HepG2 (cell line): Measurements from ENCODE around the gene AXIN1. TPM values are rescaled to one million over a fixed set of nuclear protein-coding genes. Genes with fewer than 3 reads are reported as not detected.

ENCODE experiments used
- ARNT2 ChIP-seq: sonication (generic); formaldehyde crosslinking; IDR thresholded peaks from 2 replicates; pipeline ENCODE4 v1.8.0; 2022; ENCODE audit warnings: mild to moderate bottlenecking, low read depth, missing genetic modification reagents, moderate library complexity
- BHLHE40 ChIP-seq: IDR thresholded peaks from 2 replicates; pipeline ENCODE4 v1.6.1; 2011; ENCODE audit warnings: low read length, improper control_type of control experiment
- MATR3 ChIP-seq: sonication (generic); formaldehyde crosslinking; IDR thresholded peaks from 2 replicates; pipeline ENCODE4 v1.4.0; 2020; ENCODE audit warnings: missing genetic modification reagents
- RBM22 ChIP-seq: fragments of 200-400 bp; formaldehyde crosslinking; optimal IDR thresholded peaks from 2 replicates; pipeline ENCODE3; 2017; ENCODE audit warnings: mild to moderate bottlenecking, low read length, moderate library complexity
- SP1 ChIP-seq, 2 experiments: fragments of 450-650 bp in 1 of 2; sonication (generic) in 1 of 2; formaldehyde crosslinking in 1 of 2; IDR thresholded peaks; 2 replicates each; pipeline versions ENCODE4 v1.4.0 to v1.6.1; 2016 to 2020; ENCODE audit warnings: missing genetic modification reagents in 1 of 2
- XBP1 ChIP-seq: sonication (generic); formaldehyde crosslinking; IDR thresholded peaks from 2 replicates; pipeline ENCODE4 v1.5.0; 2020; ENCODE audit warnings: missing genetic modification reagents
- ZNF230 ChIP-seq: sonication (generic); formaldehyde crosslinking; IDR thresholded peaks from 2 replicates; pipeline ENCODE4 v1.4.0; 2020; ENCODE audit warnings: mild to moderate bottlenecking, missing genetic modification reagents
- ZNF496 ChIP-seq: sonication (generic); formaldehyde crosslinking; IDR thresholded peaks from 2 replicates; pipeline ENCODE4 v1.8.1; 2023; ENCODE audit warnings: mild to moderate bottlenecking, moderate library complexity, missing genetic modification reagents; ENCODE audit not compliant: insufficient replicate concordance
- ZNF619 ChIP-seq: sonication (generic); formaldehyde crosslinking; IDR thresholded peaks from 2 replicates; pipeline ENCODE4 v1.4.0; 2020; ENCODE audit warnings: mild to moderate bottlenecking, missing genetic modification reagents
- polyA plus RNA-seq, 8 experiments: library from polyadenylated mRNA; depleted of rRNA in 3 of 8; stranded (reverse) in 7 of 8; unstranded in 1 of 8; fragments of >200 nt; fragmentation: Illumina TruSeq in 4 of 8; extraction: Trizol in 4 of 8; gene quantifications; 2 replicates each; pipeline versions ENCODE4 v1.2.1 to v1.2.3, GENCODE V29; 2011 to 2016; ENCODE audit warnings: low read depth in 4 of 8, missing spikeins in 1 of 8, mixed read lengths in 1 of 8; ENCODE audit not compliant: insufficient read depth in 1 of 8
- total RNA-seq, 5 experiments: library from RNA; depleted of rRNA; stranded (reverse); fragments of >200 nt; fragmentation: Illumina TruSeq; extraction: Trizol; gene quantifications; 2 replicates each; pipeline ENCODE4 v1.2.3, GENCODE V29; 2016; ENCODE audit warnings: low read depth in 1 of 5
- TF ChIP-seq, protein P1 (sequence below): sonication (generic); formaldehyde crosslinking; conservative IDR thresholded peaks from 2 replicates; pipeline ENCODE4 v1.8.0; 2022; ENCODE audit warnings: mild to moderate bottlenecking, moderate library complexity, missing genetic modification reagents
- TF ChIP-seq, protein P2 (sequence below): sonication (generic); formaldehyde crosslinking; IDR thresholded peaks from 2 replicates; pipeline ENCODE4 v1.5.1; 2020; ENCODE audit warnings: mild to moderate bottlenecking, missing genetic modification reagents, moderate library complexity
- TF ChIP-seq, protein P3 (sequence below): sonication (generic); formaldehyde crosslinking; IDR thresholded peaks from 2 replicates; pipeline ENCODE4 v1.8.1; 2023; ENCODE audit warnings: mild to moderate bottlenecking, inconsistent platforms, moderate library complexity, missing genetic modification reagents, borderline replicate concordance
- TF ChIP-seq, protein P4 (sequence below): sonication (generic); formaldehyde crosslinking; IDR thresholded peaks from 2 replicates; pipeline ENCODE4 v1.4.0; 2020; ENCODE audit warnings: mild to moderate bottlenecking, missing genetic modification reagents

AXIN1 gene
- total and polyA plus RNA-seq, 2 of the 13 experiments (the other 11 are each of a cell fraction or from before 2014, with no cell fraction given), result 24.0 to 26.0 TPM

DNA sequence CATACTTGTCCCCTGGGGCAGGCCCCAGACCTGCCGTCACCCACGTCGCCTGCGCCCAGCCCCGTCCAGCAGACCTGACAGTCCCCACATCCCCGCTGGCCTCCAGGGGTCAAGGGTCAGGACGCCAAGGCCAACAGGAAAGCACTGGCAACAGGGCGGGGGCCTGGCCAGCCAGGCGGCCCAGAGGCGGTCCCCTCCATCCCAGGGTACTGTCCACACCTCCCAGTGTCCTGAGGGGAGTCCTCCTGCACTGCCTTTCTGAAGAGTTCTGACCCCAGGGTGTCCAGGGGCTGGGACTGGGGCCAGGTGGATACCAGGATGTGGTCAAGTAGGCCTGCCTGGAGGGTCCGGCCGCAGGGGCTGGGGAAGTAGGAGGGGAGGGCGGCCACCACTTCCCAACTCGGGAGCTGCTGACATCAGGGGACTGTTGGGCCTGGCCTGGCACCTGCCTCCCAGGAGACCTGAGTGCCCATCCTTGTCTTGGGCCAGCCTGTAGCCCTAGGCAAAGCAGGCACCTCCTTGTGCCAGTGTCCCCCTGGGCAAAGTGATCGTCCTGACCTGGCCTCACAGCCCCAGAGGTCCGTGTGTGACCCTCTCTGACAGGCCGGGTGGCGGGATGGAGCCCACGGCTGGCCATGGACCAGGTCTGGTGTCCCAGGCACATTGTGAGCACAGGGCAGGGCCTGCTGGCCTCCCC lies 6.7 kb upstream of the AXIN1 start (continued):
- TF ChIP-seq, protein P1, sequence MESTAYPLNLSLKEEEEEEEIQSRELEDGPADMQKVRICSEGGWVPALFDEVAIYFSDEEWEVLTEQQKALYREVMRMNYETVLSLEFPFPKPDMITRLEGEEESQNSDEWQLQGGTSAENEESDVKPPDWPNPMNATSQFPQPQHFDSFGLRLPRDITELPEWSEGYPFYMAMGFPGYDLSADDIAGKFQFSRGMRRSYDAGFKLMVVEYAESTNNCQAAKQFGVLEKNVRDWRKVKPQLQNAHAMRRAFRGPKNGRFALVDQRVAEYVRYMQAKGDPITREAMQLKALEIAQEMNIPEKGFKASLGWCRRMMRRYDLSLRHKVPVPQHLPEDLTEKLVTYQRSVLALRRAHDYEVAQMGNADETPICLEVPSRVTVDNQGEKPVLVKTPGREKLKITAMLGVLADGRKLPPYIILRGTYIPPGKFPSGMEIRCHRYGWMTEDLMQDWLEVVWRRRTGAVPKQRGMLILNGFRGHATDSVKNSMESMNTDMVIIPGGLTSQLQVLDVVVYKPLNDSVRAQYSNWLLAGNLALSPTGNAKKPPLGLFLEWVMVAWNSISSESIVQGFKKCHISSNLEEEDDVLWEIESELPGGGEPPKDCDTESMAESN (CRISPR knock-in tag), result no peak
- TF ChIP-seq XBP1 (CRISPR knock-in tag), result no peak
- no peak for TF ChIP-seq ZNF619 (CRISPR knock-in tag)
- TF ChIP-seq, protein P2, sequence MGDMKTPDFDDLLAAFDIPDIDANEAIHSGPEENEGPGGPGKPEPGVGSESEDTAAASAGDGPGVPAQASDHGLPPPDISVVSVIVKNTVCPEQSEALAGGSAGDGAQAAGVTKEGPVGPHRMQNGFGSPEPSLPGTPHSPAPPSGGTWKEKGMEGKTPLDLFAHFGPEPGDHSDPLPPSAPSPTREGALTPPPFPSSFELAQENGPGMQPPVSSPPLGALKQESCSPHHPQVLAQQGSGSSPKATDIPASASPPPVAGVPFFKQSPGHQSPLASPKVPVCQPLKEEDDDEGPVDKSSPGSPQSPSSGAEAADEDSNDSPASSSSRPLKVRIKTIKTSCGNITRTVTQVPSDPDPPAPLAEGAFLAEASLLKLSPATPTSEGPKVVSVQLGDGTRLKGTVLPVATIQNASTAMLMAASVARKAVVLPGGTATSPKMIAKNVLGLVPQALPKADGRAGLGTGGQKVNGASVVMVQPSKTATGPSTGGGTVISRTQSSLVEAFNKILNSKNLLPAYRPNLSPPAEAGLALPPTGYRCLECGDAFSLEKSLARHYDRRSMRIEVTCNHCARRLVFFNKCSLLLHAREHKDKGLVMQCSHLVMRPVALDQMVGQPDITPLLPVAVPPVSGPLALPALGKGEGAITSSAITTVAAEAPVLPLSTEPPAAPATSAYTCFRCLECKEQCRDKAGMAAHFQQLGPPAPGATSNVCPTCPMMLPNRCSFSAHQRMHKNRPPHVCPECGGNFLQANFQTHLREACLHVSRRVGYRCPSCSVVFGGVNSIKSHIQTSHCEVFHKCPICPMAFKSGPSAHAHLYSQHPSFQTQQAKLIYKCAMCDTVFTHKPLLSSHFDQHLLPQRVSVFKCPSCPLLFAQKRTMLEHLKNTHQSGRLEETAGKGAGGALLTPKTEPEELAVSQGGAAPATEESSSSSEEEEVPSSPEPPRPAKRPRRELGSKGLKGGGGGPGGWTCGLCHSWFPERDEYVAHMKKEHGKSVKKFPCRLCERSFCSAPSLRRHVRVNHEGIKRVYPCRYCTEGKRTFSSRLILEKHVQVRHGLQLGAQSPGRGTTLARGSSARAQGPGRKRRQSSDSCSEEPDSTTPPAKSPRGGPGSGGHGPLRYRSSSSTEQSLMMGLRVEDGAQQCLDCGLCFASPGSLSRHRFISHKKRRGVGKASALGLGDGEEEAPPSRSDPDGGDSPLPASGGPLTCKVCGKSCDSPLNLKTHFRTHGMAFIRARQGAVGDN (CRISPR knock-in tag), result peak; percentile 97
- TF ChIP-seq BHLHE40, result no peak
- no peak for TF ChIP-seq MATR3
- TF ChIP-seq ZNF230 (CRISPR knock-in tag), result no peak
- TF ChIP-seq RBM22, result no peak
- no peak for TF ChIP-seq ZNF496 (CRISPR knock-in tag)
- TF ChIP-seq ARNT2 (CRISPR knock-in tag), result peak; percentile 68; the same call in 1 of the 2 replicates
- TF ChIP-seq, protein P3, sequence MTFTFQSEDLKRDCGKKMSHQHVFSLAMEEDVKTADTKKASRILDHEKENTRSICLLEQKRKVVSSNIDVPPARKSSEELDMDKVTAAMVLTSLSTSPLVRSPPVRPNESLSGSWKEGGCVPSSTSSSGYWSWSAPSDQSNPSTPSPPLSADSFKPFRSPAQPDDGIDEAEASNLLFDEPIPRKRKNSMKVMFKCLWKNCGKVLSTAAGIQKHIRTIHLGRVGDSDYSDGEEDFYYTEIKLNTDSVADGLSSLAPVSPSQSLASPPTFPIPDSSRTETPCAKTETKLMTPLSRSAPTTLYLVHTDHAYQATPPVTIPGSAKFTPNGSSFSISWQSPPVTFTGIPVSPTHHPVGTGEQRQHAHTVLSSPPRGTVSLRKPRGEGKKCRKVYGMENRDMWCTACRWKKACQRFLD (CRISPR knock-in tag), result no peak
- no peak for TF ChIP-seq SP1 (IDR thresholded peaks at IDR 0.05)
- peak; percentile 43; the same call in 1 of the 2 replicates for TF ChIP-seq SP1 (CRISPR knock-in tag; IDR thresholded peaks at IDR 0.05)
- TF ChIP-seq, protein P4, sequence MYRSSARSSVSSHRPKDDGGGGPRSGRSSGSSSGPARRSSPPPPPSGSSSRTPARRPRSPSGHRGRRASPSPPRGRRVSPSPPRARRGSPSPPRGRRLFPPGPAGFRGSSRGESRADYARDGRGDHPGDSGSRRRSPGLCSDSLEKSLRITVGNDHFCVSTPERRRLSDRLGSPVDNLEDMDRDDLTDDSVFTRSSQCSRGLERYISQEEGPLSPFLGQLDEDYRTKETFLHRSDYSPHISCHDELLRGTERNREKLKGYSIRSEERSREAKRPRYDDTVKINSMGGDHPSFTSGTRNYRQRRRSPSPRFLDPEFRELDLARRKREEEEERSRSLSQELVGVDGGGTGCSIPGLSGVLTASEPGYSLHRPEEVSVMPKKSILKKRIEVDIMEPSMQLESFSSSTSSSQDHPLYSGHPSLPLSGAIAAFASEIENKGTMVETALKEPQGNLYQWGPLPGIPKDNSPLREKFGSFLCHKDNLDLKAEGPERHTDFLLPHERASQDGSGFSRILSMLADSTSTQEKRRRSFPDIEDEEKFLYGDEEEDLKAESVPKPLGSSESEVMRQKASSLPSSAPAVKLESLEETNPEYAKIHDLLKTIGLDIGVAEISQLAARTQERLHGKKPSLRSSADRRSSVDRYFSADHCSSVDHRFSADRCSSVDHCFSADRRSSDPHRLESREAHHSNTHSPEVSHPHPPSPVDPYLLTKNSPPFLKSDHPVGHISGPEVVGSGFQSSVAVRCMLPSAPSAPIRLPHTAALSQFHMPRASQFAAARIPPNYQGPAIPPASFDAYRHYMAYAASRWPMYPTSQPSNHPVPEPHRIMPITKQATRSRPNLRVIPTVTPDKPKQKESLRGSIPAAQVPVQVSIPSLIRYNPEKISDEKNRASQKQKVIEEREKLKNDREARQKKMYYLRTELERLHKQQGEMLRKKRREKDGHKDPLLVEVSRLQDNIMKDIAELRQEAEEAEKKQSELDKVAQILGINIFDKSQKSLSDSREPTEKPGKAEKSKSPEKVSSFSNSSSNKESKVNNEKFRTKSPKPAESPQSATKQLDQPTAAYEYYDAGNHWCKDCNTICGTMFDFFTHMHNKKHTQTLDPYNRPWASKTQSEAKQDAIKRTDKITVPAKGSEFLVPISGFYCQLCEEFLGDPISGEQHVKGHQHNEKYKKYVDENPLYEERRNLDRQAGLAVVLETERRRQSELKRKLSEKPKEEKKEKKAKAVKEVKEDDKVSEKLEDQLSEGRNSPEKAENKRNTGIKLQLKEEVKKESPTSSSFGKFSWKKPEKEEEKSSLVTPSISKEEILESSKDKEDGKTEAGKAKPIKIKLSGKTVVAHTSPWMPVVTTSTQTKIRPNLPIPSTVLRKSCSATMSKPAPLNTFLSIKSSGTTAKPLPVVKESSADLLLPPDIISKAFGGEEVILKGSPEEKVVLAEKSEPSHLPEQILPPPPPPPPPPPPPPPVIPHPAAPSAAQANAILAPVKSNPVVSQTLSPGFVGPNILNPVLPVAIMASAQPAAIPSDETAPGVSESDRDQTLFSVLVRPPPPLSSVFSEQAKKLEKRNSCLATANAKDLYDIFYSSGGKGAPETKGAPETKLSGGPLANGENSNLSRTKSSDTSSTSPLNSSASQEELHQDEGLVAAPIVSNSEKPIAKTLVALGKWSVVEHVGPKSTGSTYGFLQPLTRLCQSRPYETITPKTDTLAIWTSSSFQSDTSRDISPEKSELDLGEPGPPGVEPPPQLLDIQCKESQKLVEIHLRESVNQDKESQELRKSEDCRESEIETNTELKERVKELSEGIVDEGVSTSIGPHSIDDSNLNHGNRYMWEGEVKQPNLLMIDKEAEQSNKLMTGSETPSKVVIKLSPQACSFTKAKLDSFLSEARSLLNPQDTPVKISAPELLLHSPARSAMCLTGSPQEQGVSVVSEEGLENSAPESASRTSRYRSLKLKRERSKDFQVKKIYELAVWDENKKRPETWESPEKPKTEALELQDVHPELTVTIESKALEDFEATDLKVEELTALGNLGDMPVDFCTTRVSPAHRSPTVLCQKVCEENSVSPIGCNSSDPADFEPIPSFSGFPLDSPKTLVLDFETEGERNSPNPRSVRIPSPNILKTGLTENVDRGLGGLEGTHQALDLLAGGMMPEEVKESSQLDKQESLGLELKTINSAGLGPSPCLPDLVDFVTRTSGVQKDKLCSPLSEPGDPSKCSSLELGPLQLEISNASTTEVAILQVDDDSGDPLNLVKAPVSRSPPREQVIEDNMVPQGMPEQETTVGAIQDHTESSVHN (CRISPR knock-in tag), result 0 out of 2 replicates have a peak, but pooled peaks have one; percentile 15
